ENCODE data around the gene P2RY2.

DNA sequence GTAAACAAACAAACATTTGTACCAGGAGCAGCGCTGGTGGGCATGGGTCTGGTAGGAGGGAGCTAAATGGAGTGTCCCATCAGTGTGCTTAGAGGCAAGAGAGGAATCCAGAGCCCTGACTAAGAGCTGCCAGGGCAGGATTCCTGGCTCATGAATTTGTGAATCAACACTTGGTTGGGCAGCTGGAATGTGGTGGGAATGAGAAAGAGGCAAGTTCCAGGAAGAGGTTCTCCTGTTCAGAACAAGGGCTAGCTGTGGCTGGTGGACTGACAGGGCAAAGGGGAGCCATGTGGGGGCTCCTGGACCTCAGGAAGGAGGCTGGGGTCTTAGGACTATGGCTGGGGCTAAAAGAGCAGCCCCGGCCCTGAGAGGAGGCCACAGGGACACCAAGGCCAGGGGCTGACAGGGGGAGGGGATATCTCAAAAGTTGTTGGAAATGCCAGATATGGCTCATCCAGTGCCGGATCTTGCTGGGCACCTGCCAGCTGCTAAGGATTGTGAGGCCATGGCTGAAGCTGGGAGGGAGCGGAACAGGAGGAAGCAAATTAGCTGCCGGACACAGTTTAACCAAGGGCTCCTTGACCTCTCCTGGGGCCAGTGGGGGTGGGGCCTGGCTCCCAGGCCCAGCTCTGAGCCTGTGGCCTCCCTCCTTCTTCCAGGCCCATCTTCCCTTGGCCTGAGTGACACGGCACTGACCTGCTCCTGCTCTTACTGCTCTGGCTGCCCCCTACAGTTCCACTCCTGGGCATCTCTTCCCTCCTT lies 39.4 kb downstream of the P2RY2 start:
- TF ChIP-seq, protein P1, sequence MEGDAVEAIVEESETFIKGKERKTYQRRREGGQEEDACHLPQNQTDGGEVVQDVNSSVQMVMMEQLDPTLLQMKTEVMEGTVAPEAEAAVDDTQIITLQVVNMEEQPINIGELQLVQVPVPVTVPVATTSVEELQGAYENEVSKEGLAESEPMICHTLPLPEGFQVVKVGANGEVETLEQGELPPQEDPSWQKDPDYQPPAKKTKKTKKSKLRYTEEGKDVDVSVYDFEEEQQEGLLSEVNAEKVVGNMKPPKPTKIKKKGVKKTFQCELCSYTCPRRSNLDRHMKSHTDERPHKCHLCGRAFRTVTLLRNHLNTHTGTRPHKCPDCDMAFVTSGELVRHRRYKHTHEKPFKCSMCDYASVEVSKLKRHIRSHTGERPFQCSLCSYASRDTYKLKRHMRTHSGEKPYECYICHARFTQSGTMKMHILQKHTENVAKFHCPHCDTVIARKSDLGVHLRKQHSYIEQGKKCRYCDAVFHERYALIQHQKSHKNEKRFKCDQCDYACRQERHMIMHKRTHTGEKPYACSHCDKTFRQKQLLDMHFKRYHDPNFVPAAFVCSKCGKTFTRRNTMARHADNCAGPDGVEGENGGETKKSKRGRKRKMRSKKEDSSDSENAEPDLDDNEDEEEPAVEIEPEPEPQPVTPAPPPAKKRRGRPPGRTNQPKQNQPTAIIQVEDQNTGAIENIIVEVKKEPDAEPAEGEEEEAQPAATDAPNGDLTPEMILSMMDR (IDR thresholded peaks at IDR 0.05; ENCODE audit: insufficient read depth, low read depth, low read length): no peak
- TF ChIP-seq EZH2 (IDR thresholded peaks at IDR 0.05; ENCODE audit: insufficient read depth, low read length): no peak

All from astrocyte (in vitro differentiated cells and primary cell).